ENCODE results near the gene FAM120A.

GRCh38 chr9:93492327-93492726 is 40.8 kb downstream of the FAM120A start:
- TF ChIP-seq CTCF (IDR thresholded peaks at IDR 0.05) = no peak
- no peak for TF ChIP-seq POLR2A (IDR thresholded peaks at IDR 0.05)
- TF ChIP-seq EP300 (IDR thresholded peaks at IDR 0.05) = no peak
